GM19324 (cell line): Measurements from ENCODE around the gene FAM200B.

ENCODE experiments used
- ATAC-seq: cut with Tn5 transposase; IDR thresholded peaks from one replicate; pipeline ENCODE4 v1.9.1; 2021; ENCODE audit warnings: mild to moderate bottlenecking, moderate library complexity; ENCODE audit not compliant: unreplicated experiment, low FRiP score

FAM200B gene

DNA sequence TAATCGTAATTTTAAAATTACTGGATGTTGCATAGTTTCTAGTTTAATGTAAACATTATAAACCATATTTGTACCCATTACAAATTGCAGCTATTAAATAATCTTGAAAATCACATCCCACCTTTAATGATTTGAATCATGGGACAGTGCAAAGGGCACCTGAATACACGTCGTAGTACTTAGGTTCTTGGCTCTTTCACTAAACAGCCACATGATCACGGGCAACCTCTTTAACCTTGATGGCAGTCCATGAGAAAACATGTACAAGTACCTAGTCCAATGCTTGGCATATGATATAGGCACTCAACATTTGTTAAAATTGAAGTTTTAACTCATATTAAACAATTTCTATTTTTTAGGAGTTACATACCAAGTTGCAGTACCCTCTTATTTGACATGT lies 14.6 kb upstream of the FAM200B start:
- ATAC-seq = no peak

DNA sequence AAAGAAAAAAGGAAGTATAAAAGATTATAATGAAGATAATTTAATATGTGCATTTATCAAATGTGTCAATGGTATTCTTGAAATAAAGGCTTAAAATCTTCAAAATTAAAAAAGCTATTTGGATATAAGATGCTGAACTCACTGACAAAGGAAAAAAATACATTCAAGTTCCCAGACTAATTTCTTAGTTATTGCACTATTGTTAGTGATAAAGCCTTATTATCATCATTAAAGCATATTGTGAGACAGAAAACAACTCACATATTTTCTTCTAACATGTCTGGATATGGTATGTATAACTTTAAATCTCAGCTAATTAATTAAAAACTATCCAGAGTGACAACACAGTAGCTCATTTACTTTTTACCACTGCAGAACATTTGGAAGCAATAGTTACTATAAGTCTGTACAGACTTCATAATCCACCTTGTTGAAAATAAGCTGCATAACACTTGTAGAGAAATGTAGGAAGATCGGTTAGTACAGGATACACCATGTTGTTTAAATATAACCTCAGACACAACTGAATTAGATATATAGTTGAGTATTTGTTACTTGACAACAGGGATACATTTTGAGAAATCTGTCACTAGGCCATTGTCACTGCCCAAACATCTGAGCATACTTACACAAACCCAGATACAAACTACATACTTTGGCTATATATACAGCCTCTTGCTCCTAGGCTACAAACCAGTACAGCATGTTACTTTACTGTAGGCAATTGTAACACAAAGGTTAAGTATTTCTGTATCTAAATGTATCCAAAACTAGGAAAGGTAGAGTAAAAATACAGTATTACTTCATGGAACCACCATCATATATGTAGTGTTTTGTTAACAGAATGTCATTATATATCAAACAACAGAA lies 12.8 kb upstream of the FAM200B start:
- ATAC-seq = no peak

DNA sequence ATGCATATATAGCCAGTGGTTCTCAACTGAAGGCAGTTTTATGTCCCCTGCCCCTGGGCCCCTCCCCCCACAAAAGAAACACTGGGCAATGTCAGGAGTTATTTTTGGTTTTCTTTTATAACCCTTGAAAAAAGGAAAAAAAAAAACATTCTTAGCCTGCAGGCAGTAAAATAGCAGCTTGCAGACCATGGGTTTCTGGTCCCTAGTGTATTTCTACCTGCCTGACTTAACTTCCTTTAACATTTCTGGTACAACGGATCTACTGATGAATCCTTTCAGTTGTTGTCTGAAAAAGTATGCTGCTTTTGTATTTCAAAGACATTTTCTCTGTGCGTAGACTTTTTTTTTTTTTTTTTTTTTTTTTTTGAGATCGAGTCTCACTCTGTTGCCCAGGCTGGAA lies 11.1 kb upstream of the FAM200B start:
- no peak for ATAC-seq

DNA sequence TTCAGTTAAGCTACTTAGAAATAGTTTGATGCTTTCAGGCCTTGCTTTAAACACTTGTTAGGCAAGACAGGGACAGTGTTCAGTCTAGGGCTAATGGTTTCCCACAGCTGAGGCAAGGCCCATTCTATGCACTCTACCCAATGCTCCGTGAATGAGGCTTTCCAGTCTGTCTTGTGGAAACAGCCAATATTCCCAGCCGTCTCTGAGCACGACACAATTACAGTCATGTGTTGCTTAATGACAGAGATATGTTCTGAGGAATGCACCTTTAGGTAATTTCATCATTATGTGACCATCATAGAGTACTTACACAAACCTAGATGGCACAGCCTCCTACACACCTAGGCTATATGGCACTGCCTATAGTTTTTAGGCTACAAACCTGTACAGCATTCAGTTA lies 9.5 kb upstream of the FAM200B start:
- no peak for ATAC-seq

DNA sequence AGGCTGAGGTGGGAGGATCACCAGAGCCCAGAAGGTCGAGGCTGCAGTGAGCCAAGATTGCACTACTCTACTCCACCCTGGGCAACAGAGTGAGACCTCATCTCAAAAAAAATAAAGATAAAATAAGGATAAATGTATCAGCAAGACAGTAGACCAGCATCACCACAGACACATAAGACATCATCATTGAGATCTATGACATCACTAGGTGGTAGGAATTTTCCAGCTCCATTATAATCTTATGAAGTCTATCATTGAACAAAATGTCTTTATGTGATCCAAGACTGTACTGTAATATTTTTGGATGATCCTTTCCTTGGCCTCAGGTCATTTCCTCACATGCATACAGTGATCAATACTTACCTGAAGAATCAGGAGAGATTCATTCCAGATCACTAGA lies 8.3 kb upstream of the FAM200B start:
- no peak for ATAC-seq

DNA sequence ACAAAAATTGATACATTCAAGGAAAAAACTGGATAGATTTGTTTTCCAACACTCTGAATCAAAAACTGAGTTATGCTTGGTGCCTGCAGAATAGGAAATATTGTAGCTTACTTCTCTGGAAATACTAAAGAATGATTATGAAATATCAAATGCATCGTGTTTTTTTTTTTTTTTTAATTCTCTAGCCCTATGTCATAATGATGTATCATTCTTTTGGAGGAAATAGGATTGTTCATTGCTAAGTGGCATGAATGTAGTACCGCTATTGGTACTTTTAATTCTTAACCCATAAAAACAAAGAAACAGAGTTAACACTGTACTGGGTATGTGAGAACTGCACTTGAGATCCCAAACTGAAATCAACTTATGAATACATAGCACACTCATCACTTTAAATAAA lies 7.6 kb upstream of the FAM200B start:
- no peak for ATAC-seq

DNA sequence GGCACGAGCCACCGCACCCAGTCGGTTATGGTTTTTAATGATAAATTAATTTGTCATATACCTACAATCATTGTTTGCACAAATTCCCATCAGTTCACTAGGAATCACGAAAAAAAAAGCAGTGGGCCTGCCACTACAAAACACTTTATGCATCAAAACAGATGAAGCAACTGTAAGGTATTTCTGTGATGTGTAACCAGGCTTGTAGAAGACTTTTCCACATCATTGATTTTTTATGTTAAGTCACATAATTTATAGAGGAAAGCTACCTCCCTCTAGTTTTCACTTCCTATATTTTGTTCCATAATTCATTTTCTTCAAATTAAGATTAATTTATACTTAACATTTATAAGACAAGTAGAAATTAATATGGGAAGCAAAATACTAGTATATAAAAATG lies 6.7 kb upstream of the FAM200B start:
- no peak for ATAC-seq

DNA sequence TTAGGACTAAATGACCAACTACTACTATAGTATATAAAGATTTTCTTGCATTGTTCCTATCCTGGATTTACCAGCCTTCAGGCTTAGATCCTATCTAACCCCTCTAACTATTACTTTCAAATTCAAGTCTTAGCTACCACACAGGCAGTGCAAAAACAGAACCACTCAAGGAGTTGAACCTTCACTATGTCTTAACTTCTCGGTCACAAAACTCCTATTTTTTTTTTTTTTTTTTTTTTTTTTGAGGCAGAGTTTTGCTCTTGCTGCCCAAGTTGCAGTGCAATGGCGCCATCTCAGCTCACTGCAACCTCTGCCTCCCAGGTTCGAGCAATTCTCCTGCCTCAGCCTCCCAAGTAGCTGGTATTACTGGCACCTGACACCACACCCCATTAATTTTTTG lies 6.3 kb upstream of the FAM200B start:
- ATAC-seq = no peak

DNA sequence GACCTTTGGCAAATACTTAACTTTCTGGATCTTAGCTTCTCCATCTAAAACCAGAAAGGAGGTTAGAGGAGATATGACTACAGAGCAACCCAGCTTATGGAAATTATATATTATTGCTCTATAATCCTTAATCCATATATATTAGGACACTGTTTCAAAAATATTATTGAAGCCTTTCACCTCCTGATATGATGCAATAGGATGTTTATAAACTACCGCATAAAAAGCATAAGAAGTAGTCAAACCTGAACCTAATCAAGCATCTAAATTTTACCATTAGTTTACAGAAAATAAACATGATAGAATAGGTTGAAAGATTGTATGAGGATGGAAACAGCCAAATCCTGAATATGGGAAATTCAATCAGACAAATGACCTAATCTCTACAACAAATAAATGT lies 5.6 kb upstream of the FAM200B start:
- ATAC-seq = no peak

DNA sequence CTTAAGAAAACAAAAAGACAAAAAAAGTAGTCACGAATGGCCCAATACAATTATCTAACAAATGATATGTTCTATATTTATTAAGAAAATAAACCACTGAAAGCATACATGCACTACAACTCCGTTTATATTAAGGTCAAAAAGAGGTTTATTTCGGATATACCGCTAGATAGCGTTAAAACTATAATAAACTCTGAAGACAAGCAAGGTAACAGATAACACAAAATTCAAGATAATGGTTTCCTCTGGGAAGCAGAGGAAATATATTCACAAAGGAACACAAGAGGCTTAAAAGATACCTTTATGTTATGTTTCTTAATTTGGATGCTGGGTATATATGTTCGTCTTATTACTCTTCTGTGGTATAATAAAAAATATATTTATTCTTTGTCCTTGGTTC lies 4.7 kb upstream of the FAM200B start:
- ATAC-seq = no peak

DNA sequence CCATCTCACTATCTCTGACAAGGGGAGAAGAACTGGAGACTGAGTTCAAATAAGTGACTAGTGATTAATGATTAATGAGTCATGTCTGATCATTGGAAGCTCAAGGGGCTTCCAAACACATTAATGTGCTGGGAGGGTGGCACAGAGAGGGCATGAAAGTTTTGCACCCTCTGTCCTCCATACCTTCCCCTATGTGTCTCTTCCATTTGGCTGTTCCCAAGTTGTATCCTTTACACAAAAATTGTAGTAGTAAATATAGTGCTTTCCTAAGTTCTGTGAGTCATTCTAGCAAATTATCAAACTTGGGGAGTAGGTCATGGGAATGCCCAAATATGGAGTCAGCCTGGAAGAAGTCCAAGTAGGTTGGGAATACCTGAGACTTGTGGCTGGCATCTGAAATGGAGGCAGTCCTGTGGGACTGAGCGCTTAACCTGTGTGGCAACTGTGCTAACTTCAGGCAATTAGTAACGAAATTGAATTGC lies 4.1 kb upstream of the FAM200B start:
- ATAC-seq = no peak

DNA sequence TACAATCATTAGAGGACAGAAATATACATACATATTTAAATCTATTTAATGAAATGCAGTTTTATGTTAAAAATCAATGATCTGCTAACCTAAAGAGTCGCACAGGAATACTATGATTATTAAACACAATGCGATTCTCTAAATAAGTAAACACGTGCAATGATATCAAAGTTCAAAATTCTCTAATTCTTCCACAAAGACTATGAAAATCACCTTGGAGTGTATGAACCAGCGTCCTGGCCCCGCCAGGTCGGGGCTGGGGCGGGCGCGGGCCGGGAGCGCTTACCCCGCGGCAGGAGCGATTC lies 608 bp upstream of the FAM200B start:
- no peak for ATAC-seq

DNA sequence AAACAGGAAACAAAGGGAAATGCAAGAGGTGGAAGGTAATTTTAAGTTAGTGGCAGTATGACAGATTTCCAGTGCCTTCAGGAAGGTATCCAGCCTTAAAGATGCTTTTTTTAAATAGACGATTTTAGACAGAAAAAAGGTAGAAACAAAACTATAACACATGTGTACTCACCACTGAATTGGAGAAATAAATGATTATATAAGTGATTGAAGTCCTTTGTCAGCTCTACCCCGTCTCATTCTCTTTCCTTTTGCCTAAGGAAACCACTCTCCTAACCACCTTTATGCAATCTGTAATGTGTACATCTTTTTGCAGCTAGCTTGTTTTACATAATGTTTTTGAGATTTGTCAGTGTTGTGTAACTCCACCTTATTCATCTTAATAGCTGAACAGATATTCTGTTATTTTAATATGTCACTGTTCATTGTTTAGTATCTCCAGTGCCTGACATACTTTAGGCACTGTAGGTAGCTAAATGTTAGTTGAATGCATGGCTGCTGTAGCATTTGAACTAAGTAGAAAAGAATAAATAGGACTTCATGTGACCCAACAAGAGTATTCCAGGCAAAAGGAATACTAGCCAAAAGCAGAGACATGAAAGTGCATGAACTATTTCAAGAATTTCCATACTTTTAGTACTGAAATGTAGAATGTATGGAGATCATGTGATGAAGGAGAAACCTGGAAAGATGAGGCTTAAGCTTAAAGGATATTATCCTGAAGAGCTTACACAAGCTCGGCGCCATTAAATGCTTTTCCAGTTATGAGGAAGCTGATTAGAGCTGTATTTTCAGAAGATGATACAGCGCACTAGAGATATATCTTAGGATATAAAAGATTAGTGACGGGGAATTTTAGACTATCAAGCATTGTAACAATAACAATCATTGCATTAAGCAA lies 865 bp downstream of the FAM200B start:
- ATAC-seq = no peak

DNA sequence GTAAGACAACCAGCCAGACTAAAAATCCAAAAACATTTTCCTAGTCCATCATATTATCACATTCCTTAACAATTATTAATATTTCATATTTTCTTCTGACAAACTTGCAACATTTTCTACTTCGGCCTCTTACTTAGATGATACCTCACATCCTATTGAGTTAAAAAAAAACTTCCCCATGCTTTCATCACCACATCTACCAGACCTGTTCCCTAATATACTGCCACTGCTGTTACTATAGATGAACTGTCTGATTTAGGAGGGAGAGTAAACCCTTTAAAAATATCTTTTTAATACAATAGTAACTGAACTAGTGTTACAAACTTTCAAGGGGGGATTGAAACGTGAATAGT lies 1.5 kb downstream of the FAM200B start:
- ATAC-seq = no peak

DNA sequence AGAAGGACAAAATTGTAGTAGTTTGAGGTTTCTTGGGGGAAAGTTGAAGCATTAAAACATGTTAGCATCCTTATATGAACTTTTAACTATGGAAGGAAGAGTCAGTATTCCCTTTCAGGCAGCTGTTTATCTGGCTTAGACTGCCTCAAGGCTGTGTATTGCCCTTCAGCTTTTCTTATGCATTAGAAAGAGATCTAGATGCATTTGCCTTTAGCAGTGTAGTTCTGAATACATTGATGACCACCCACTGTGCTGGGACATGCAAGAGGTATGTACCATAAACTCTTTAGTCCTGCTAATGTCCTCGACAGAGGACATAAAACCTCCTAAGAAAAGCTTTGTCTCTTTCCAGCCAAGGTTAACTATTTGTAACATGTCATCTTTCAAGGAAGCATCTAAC lies 2.9 kb downstream of the FAM200B start:
- no peak for ATAC-seq

DNA sequence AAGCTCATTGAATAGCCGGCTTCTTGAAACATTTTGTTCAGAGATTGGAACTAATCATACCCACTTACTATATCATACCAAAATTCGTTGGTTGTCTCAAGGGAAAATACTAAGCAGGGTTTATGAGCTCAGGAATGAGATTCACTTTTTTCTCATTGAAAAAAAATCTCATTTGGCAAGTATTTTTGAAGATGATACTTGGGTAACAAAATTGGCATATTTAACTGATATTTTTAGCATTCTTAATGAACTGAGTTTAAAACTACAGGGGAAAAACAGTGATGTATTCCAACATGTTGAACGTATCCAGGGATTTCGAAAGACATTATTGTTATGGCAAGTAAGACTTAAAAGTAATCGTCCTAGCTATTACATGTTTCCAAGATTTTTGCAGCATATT lies 6.4 kb downstream of the FAM200B start:
- ATAC-seq = no peak

DNA sequence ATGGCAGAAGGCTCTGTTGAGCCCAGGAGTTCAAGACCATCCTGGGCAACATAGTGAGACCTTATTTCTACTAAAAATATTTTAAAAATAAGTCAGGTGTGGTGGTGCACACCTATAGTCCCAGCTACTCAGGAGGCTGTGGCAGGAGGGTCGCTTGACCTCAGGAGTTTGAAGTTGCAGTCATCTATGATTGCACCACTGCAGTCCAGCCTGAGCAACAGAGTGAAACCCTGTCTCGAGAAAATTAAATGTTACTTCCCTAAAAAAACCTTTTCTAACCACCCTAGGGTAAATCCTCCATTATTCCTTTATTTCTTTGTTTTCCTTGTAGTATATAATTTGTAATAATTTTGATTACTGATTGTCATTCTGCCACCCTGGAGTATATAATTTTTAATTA lies 7.9 kb downstream of the FAM200B start:
- ATAC-seq = no peak

DNA sequence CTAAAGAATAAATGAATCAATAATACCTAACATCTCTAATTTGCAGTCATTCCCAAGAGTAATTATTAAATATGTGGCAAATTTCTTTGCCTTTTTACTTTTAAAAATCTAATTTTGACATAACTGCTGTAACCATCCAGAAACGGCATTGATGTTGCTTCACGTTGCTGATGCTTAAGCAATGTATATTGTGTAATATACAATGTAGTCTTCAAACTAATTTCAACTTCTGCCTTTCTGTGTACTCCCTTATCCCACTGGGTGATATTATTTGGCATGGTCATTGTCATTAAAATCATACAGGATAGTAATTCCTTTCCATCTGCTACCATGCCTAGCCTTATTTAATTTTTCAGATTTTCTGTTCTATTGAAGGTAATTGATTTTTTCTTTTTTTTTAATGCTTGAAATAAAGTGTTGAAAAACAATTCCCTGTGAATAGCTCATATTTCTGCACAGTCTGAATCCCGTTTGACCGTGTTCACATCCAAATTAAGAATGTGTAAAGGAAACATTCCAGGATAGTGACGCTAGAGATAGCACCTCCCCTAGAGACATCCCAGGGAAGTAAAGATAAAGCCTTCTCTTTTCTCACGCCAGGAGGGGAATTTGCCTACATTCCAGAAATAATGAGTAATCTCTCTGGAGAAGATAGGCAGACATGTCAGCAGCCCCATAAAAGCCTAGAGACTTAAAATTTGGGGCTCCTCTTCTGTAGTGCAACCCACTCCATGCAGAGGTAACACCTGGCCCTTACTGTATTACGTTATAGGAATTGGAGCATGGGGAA lies 8.6 kb downstream of the FAM200B start:
- no peak for ATAC-seq

DNA sequence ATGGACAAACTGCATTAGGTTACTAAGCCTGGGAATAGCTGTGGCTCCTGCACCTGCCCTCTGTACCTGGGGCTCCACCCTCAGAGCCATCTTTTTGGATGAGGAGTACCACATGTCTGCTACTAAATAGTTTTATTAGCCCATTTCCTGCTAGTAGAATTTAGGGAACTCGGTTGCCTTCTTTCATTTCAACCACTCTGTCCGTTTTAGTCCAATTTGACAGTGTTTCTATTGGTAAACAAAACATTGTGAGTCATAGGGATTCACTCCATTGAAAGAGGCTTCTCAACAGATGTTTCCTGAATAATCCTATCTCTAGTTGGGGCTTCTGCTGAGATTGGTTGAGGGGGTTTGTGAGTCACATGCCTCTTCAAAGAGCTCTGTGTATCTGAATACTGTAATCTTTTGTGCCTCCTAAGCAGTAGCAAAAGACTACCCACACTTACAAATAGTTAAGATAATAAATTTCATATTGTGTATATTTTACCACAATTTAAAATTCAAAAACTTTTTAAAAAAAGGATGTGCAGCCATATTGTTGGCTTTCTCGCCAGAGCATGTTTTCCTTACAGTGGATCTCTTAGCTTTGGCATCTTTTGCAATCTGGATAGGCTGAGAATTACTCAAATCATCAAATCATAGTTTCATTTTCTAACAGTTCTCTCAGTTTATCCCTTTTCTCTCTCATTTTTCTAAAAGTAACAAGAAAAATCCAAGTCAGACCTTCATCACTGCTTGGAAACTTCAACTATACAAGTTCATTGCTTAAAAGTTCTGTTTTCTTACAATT lies 9.9 kb downstream of the FAM200B start:
- no peak for ATAC-seq

DNA sequence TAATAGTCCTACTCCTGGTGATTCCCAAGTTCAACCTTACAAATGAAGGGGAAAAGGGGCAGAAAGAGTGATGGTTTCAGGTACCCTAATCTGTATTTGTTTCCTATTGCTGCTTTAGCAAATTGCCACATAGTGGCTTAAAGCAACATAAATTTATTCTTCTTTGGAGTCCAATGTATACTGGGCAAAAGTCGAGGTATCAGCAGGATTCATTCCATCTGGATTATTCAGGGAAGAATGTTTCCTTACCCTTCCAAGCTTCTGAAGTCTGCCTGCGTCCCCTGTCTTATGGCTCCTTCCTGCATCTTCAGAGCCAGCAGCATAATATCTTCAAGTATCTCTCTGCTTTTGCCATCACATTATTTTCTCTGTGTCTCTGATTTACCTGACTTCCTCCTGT lies 11.0 kb downstream of the FAM200B start:
- ATAC-seq = no peak
